B cell (primary cell): Measurements from ENCODE around the gene DUS4L.

ENCODE experiments used
- CTCF ChIP-seq: fragments of 200-600 bp; IDR thresholded peaks from one replicate; pipeline ENCODE4 v1.8.0; 2022; ENCODE audit warnings: antibody characterized with exemption, mild to moderate bottlenecking
- EZH2 ChIP-seq: IDR thresholded peaks from 2 replicates; pipeline ENCODE4 v1.6.1; 2012; ENCODE audit warnings: borderline replicate concordance, low read depth, mild to moderate bottlenecking, moderate library complexity, low read length; ENCODE audit not compliant: insufficient read depth, poor library complexity, severe bottlenecking

GRCh38 chr7:107544848-107545591 lies 18.8 kb upstream of the DUS4L start:
- TF ChIP-seq CTCF, result no peak
- TF ChIP-seq EZH2, result no peak
